ENCODE measurements around the gene SHC1.

DNA sequence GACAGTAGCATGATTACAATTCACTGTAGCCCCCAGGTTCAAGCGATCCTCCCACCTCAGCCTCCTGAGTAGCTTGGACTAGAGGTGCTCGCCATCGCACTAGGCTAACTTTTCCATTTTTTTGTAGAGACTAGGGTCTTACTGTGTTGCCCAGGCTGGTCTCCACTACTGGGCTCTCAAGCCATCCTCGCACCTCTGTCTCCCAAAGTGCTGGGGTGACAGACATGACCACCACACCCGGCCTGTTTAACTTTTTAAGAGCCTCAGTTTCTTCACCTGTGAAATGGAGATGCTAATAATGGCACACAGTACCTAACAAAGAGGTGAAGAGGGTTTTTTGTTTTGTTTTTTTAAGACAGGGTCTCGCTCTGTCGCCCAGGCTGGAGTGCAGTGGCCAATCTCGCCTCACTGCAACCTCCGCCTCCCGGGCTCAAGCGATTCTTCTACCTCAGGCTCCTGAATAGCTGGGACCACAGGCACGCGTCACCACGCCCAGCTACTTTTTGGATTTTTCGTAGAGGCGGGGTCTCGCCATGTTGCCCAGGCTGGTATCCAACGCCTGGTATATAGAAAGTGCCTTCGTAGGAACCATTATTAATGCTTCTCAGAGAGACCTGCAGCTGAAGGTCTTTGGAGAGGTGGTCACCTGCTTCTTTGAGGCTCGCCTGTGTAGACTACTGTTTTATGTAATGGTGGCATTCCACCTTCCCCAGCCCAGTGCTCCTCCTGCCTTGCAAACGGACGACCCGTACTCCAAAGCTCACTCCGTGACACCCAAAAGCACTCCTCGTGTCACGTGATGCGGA lies 34.6 kb downstream of the SHC1 start:
- TF ChIP-seq POLR2AphosphoS5 (IDR thresholded peaks at IDR 0.05; ENCODE audit: borderline replicate concordance, low read depth, low read length): no peak
- TF ChIP-seq FOXP2 (optimal IDR thresholded peaks at IDR 0.05; ENCODE audit: control extremely low read depth, extremely low read length, insufficient read depth): no peak
- no peak for TF ChIP-seq EZH2 (IDR thresholded peaks at IDR 0.05)

All from SK-N-MC (cell line).